ENCODE results near the gene PDZD4.

Gene PDZD4

GRCh38 chrX:153782871-153783270, 47.5 kb downstream of the PDZD4 start:
- no peak for DNase-seq

- no peak for DNase-seq
These were observed 48.0 kb downstream of the PDZD4 start for GRCh38 chrX:153782313-153782712.

- DNase-seq, result no peak
These were observed 48.8 kb downstream of the PDZD4 start for GRCh38 chrX:153781428-153782047.

- no peak for DNase-seq
These were observed 49.5 kb downstream of the PDZD4 start, which contains the start of gene SRPK3 for GRCh38 chrX:153780678-153781427. Gene SRPK3, plus strand, starts transcription at chrX:153781041. Its CDS starts 46 bp downstream, at chrX:153781087.

- DNase-seq, result no peak
These were observed 50.3 kb downstream of the PDZD4 start for GRCh38 chrX:153779891-153780677.

- DNase-seq, result no peak
These were observed 51.7 kb downstream of the PDZD4 start for GRCh38 chrX:153778684-153779101.

GRCh38 chrX:153778181-153778580, 52.2 kb downstream of the PDZD4 start:
- DNase-seq, result no peak

- DNase-seq, result no peak
These were observed 52.9 kb downstream of the PDZD4 start for GRCh38 chrX:153777261-153778090.

- DNase-seq, result no peak
These were observed 53.7 kb downstream of the PDZD4 start for GRCh38 chrX:153776611-153777045.

- DNase-seq, result no peak
These were observed 54.2 kb downstream of the PDZD4 start for GRCh38 chrX:153776120-153776599.

GRCh38 chrX:153775293-153776119, 54.8 kb downstream of the PDZD4 start:
- no peak for DNase-seq

- DNase-seq, result no peak
These were observed 55.6 kb downstream of the PDZD4 start for GRCh38 chrX:153774576-153775292.

- no peak for DNase-seq
These were observed 56.4 kb downstream of the PDZD4 start for GRCh38 chrX:153773741-153774575.

GRCh38 chrX:153773218-153773611, 57.1 kb downstream of the PDZD4 start:
- no peak for DNase-seq

GRCh38 chrX:153772316-153773217, 57.8 kb downstream of the PDZD4 start:
- DNase-seq, result no peak

- DNase-seq, result no peak
These were observed 58.7 kb downstream of the PDZD4 start for GRCh38 chrX:153771415-153772315.

GRCh38 chrX:153770601-153771414, 59.5 kb downstream of the PDZD4 start:
- no peak for DNase-seq
